Activated CD4-positive, alpha-beta T cell treated with anti-CD3 and anti-CD28 coated beads, Interleukin-2, amount 10 ng/mL, durations not matched to agents 24 days and 14 days (primary cell): Measurements from ENCODE around the gene KRTAP10-9. TPM values are rescaled to one million over a fixed set of nuclear protein-coding genes. Genes with fewer than 3 reads are reported as not detected.
"Not testable (repeated sequence)": the region's sequence is repeated elsewhere in the genome, so short reads cannot be mapped to it uniquely, and the experiment has no call there.

ENCODE experiments used
- DNase-seq: peaks from one replicate; pipeline ENCODE4 v3.0.0; 2022
- H3K27ac Mint-ChIP-seq: one replicate; pipeline ENCODE4 v1.8.0; 2022; ENCODE audit warnings: mild to moderate bottlenecking, mixed read lengths
- H3K27me3 Mint-ChIP-seq: one replicate; pipeline ENCODE4 v1.8.0; 2022; ENCODE audit warnings: mixed read lengths
- H3K36me3 Mint-ChIP-seq: one replicate; pipeline ENCODE4 v1.8.0; 2022; ENCODE audit warnings: low read depth, mild to moderate bottlenecking, mixed read lengths
- H3K4me1 Mint-ChIP-seq: one replicate; pipeline ENCODE4 v1.8.0; 2021; ENCODE audit warnings: mixed read lengths
- H3K4me3 Mint-ChIP-seq: one replicate; pipeline ENCODE4 v1.8.0; 2022; ENCODE audit warnings: mild to moderate bottlenecking, moderate library complexity, mixed read lengths
- H3K9me3 Mint-ChIP-seq: one replicate; pipeline ENCODE4 v1.8.0; 2021; ENCODE audit warnings: mixed read lengths
- intact Hi-C: fragments of 100-400 bp; cut with micrococcal nuclease; formaldehyde crosslinking; loops from one replicate; pipeline ENCODE4 v1.15.1; 2023
- total RNA-seq: library from RNA; stranded (reverse); gene quantifications from 2 replicates; pipeline ENCODE4 v1.2.3, GENCODE V29; 2022

KRTAP10-9 gene
- total RNA-seq, 1 donor from 2014 or later = not detected

DNA sequence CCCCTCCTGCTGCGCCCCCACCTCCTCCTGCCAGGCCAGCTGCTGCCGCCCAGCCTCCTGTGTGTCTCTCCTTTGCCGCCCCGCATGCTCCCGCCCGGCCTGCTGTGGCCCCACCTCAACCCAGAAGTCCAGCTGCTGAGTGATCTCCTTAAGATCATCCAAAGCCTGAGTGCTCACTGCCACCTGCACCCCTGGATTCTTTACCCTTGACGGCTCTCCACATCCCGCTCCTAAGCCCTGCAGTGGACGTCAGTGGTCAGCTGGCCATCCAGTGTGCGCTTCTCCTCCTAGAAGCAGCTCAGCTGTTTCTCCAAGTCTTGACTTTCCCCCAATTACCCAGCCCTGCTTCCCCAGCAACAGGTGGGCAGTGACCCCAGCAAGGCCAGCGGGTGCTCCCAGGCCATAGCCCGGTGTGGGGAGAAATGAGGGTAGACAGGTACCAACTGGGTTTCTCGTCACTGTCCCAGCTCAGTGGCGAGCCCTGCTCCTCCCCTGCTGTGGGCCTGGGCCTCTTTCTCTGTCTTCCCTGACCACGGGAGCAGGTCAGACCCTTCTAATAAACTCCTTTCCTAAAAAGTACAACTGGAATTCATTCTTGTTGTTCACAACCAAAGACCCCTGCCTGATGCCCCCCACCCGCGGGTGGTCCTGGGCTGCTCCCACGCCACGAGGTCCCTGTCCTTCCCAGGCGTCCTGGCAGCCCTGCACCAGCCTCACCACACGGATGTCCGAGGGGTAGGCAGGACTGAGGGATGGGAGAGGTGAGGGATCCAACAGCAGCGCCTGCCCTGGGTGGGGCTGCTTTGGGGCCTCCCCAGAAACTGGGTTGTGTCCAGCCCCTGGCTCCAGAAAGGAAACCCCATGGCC lies 25.1 kb upstream of the KRTAP10-9 start:
- H3K27ac Mint-ChIP-seq = peak overlapping the region; percentile 20

DNA sequence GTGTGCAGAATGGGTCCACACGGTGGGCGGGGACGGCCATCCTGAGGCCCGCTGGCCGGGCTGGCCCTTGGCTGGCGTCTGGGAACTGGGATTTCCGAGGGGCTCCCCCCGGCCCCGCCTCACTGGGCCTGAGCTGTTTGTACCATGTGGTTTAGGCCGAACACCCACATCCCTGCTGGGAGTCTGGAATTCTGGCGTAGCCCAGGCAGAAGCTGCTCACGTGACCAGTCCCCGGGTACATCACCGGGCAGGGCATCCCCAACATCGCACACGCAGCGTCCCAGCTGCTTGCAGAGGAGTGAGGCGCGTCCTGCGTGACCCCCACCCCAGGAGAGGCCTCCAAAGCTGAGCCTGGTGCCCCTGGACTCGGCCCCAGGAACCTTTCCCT lies 24.4 kb upstream of the KRTAP10-9 start:
- no peak for DNase-seq
- peaks cover 4% of the 10 kb centered on the region for H3K9me3 Mint-ChIP-seq
- intact Hi-C loops = no loop called here
- no peaks in the 10 kb centered on the region for H3K4me1 Mint-ChIP-seq
- no peak overlapping the region for H3K27ac Mint-ChIP-seq
- H3K36me3 Mint-ChIP-seq = no peaks in the 10 kb centered on the region
- H3K4me3 Mint-ChIP-seq = no peak overlapping the region
- H3K27me3 Mint-ChIP-seq = peaks cover 25% of the 10 kb centered on the region

More for the DNA sequence above, 25.1 kb upstream of the KRTAP10-9 start:
- no peak overlapping the region for H3K4me3 Mint-ChIP-seq
- H3K4me1 Mint-ChIP-seq = no peaks in the 10 kb centered on the region
- peaks cover 25% of the 10 kb centered on the region for H3K27me3 Mint-ChIP-seq
- intact Hi-C loops = no loop called here
- H3K36me3 Mint-ChIP-seq = no peaks in the 10 kb centered on the region
- H3K9me3 Mint-ChIP-seq = peaks cover 4% of the 10 kb centered on the region
- DNase-seq = no peak

DNA sequence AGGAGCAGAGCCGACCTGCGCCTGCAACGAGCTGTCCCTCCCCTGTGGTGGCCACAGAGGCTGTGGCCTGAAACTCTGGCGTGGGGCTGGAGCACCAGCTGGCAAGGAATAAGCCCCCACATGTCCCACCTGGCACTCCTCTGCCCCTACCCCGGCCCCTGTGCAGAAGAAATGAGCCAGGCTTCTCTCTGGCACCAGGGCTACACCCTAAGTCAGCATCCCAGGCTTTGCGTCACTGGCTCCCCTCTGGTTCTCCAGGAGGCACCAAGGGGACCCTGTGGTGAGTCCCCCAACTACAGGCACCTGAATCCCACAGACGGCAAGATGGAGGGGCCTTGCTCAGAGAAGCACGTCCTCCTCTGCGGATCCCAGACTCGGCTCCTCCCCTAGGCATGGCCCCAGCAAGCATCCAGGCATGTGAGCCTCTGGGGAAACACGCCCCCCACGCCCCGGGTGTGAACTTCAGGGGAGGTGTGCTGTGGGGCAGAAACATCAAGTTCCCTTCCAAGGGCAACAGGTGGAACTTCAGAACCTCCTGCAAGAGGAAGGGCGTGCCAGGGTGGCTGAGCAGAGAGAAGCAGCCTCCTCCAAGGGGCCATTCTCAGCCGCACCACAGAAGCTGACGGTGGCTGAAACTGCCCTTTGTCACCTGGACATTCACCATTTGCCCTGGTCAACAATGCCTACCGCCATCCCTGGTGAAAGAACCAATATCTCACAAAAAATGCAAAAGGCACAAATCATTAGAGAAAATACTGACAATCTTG lies 23.6 kb upstream of the KRTAP10-9 start:
- peaks cover 25% of the 10 kb centered on the region for H3K27me3 Mint-ChIP-seq
- H3K9me3 Mint-ChIP-seq = peaks cover 4% of the 10 kb centered on the region
- DNase-seq = no peak
- no peaks in the 10 kb centered on the region for H3K36me3 Mint-ChIP-seq
- H3K4me3 Mint-ChIP-seq = no peak overlapping the region
- H3K4me1 Mint-ChIP-seq = no peaks in the 10 kb centered on the region
- intact Hi-C loops = no loop called here
- no peak overlapping the region for H3K27ac Mint-ChIP-seq

DNA sequence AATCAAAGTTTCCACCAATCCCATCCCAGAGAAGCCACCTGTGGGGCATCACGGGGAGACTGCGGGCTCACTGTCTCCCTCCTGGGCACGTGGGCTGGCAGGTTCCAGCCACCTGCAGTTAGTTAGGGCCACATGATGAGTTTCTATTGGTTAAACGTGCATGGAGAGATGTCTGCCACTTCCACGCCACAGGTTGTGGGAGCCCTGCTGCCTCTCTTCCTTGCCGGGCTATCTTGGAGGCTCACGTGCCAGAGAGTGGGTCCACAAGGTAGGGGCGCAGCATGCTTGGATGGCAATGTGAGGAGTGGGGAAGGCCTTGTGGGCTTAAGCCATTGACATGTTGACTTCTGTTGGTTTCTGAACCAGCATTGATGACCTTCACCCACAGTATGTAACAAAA lies 23.0 kb upstream of the KRTAP10-9 start:
- no peak overlapping the region for H3K4me3 Mint-ChIP-seq
- no peak overlapping the region for H3K27ac Mint-ChIP-seq
- DNase-seq = no peak
- intact Hi-C loops = no loop called here
- peaks cover 6% of the 10 kb centered on the region for H3K9me3 Mint-ChIP-seq
- H3K27me3 Mint-ChIP-seq = peaks cover 26% of the 10 kb centered on the region
- H3K36me3 Mint-ChIP-seq = no peaks in the 10 kb centered on the region
- no peaks in the 10 kb centered on the region for H3K4me1 Mint-ChIP-seq

DNA sequence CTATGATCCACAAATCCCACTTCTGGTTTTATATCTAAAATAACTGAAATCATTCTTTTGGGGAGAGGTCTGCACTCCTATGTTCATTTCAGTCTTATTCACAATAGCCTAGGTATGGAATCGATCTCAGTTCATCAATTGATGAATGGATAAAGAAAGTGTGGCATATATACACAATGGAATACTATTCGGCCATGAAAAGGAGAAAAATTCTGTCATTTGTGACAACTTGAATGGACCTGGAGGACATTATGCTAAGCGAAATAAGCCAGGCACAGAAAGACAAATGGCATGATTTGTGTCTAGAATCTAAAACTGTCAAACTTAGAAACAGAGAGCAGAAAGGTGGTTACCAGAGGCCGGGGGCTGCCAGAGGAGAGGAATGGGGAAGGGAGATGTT lies 20.4 kb upstream of the KRTAP10-9 start:
- Mint-ChIP-seq H3K4me3 (no peak overlapping the region), H3K27me3 (peaks cover 26% of the 10 kb centered on the region), H3K27ac (no peak overlapping the region), H3K9me3 (peaks cover 28% of the 10 kb centered on the region), H3K4me1 (no peaks in the 10 kb centered on the region), H3K36me3 (no peaks in the 10 kb centered on the region)
- intact Hi-C loops = no loop called here
- no peak for DNase-seq

DNA sequence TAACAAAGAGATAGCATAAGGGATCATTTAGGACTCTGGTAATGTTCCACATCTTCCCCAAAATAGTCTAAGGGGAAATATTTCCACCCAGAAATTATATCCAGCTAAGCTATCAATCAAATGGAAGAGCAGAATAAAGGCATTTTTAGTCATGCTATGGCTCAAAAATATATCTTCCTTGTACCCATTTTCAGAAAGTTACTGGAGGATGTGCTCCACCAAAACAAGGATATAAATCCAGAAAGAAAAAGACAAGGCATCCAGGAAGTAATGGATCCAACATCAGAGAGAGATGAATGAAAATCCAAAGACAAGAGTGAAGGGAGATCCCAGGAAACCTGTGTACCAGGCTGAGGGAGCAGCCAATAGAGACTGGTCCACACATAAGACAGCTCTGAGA lies 17.7 kb upstream of the KRTAP10-9 start:
- Mint-ChIP-seq H3K36me3 (peaks cover 2% of the 10 kb centered on the region), H3K27ac (no peak overlapping the region), H3K4me3 (no peak overlapping the region), H3K4me1 (no peaks in the 10 kb centered on the region), H3K9me3 (peaks cover 29% of the 10 kb centered on the region), H3K27me3 (peaks cover 22% of the 10 kb centered on the region)
- intact Hi-C loops = no loop called here
- DNase-seq = no peak

DNA sequence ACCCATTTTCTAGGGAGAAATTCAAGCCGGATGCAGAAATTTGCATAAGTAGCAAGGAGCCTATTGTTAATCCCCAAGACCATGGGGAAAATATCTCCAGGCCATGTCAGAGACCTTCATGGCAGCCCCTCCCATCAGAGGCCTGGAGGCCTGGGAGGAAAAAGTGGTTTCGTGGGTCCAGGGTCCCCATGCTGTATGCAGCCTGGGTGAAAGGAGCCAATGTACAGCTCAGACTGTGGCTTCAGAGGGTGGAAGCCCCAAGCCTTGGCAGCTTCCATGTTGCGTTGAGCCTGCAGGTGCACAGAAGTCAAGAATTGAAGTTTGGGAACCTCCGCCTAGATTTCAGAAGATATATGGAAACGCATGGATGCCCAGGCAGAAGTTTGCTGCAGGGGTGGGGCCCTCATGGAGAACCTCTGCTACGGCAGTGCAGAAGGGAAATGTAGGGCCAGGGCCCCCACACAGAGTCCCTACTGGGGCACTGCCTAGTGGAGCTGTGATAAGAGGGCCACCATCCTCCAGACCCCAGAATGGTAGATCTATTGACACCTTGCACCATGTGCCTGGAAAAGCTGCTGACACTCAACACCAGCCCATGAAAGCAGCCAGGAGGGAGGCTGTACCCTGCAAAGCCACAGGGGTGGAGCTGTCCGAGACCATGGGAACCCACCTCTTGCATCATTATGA lies 16.6 kb upstream of the KRTAP10-9 start:
- intact Hi-C loops, H3K4me3 Mint-ChIP-seq, H3K27ac Mint-ChIP-seq, DNase-seq, H3K4me1 Mint-ChIP-seq, H3K36me3 Mint-ChIP-seq: not testable (repeated sequence)
- peaks cover 13% of the 10 kb centered on the region for H3K27me3 Mint-ChIP-seq
- H3K9me3 Mint-ChIP-seq = peaks cover 29% of the 10 kb centered on the region

DNA sequence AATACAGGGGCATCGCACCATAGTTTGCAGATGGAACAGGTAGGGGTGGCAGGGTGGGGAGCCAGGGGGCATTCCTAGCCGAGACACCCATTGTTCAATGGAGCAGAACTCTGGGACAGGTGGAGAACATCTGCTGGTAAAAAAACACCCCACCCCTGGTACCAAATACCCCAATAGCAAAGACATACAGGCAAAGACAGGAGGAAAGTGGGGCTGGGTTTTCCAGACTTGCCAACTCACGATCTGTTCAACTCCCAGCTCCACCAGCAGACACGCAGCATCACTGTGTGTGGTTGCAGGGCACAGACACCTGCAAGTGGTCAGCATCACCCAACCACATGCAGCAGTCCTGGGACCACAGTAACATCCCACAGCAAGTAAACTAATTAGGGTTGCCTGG lies 15.3 kb upstream of the KRTAP10-9 start:
- H3K27ac Mint-ChIP-seq = no peak overlapping the region
- peaks cover 5% of the 10 kb centered on the region for H3K27me3 Mint-ChIP-seq
- peaks cover 25% of the 10 kb centered on the region for H3K9me3 Mint-ChIP-seq
- no peak overlapping the region for H3K4me3 Mint-ChIP-seq
- intact Hi-C loops = no loop called here
- no peaks in the 10 kb centered on the region for H3K4me1 Mint-ChIP-seq
- peaks cover 2% of the 10 kb centered on the region for H3K36me3 Mint-ChIP-seq
- no peak for DNase-seq

DNA sequence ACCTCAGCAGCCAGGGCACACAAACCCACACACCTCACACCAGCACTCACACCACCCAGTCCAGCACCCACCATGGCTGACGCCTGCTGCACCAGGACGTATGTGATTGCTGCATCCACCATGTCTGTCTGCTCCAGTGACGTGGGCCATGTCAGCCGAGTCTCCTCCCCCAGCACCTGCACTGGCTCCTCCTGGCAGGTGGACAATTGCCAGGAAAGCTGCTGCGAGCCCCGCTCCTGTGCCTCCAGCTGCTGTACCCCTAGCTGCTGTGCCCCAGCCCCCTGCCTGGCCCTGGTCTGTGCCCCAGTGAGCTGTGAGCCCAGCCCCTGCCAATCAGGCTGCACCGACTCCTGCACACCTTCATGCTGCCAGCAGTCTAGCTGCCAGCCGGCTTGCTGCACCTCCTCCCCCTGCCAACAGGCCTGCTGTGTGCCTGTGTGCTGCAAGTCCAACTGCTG lies 14.8 kb upstream of the KRTAP10-9 start, which contains the start of gene KRTAP10-8:
Gene KRTAP10-8, plus strand, starts transcription at position 51 of the 458 bp plus-strand sequence. Its CDS starts 22 bp downstream, at position 73.
- intact Hi-C loops = no loop called here
- H3K9me3 Mint-ChIP-seq = peaks cover 25% of the 10 kb centered on the region
- H3K27ac Mint-ChIP-seq = no peak within 1 kb of the TSS
- peaks cover 2% of the 10 kb centered on the region for H3K36me3 Mint-ChIP-seq
- H3K27me3 Mint-ChIP-seq = peaks cover 4% of the 10 kb centered on the region
- H3K4me3 Mint-ChIP-seq = no peak within 1 kb of the TSS
- DNase-seq = no peak
- H3K4me1 Mint-ChIP-seq = no peaks in the 10 kb centered on the region

DNA sequence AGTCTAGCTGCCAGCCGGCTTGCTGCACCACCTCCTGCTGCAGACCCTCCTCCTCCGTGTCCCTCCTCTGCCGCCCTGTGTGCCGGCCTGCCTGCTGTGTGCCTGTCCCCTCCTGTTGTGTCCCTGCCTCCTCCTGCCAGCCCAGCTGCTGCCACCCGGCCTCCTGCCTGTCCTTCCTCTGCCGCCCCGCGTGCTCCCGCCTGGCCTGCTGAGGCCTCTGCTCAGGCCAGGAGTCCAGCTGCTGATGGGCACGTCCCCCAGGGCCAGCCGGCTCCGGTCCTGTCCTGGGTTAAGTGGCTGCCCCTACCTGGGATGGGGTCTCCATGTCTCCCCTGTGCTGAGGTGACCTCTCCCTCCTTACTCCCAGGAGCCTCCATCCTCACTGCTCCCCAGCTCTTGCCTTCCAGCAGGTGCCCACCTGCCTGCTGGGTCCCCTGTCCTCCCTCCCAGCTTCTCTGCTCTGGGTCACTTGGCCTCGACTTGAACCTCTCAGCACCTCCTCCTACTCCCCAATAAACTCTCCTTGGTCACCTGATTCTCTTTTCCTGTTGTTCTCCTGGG lies 14.1 kb upstream of the KRTAP10-9 start:
- DNase-seq = no peak
- peaks cover 25% of the 10 kb centered on the region for H3K9me3 Mint-ChIP-seq
- H3K27ac Mint-ChIP-seq = no peak overlapping the region
- intact Hi-C loops = no loop called here
- no peak overlapping the region for H3K4me3 Mint-ChIP-seq
- no peaks in the 10 kb centered on the region for H3K4me1 Mint-ChIP-seq
- peaks cover 2% of the 10 kb centered on the region for H3K36me3 Mint-ChIP-seq
- H3K27me3 Mint-ChIP-seq = peaks cover 2% of the 10 kb centered on the region

DNA sequence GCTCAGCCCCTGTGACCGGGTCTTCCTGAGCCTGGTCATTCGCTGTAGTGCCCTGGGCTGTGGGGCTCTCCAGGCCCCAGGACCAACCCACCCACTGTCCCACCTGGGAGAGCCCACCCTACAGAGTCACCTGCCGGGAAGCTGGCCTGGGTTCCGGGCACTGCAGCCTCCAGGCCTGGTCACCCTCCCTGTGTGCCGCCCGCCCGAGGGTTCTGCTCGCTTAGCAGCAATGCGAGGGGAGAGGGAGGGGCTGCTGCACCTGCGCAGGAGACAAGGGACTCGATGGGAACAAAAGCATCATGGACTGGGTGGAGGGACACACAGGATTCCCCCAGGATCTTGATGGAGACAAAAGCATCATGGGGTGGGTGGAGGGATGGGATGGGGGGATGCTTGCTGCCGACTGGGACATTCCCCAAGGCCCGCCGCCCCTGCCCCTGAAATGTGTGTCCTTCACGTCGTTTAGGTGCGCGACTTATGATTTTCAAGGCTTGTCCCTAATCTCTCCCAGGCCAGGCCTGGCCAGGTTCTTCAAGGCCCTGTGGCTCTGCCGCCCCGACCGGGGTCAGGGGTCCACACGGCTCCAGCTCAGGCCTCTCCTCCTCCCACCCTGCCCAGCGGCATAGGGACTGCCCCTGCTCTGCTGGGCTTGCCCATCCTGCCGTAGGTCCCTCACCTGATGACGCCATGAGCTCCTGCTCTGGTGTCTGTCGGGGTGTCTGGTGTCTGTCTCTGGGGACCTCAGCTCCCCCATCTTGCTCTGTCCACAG lies 13.3 kb upstream of the KRTAP10-9 start:
- no peak overlapping the region for H3K4me3 Mint-ChIP-seq
- peaks cover 26% of the 10 kb centered on the region for H3K9me3 Mint-ChIP-seq
- no peak for DNase-seq
- peaks cover 4% of the 10 kb centered on the region for H3K36me3 Mint-ChIP-seq
- no peak overlapping the region for H3K27ac Mint-ChIP-seq
- intact Hi-C loops = no loop called here
- peaks cover 5% of the 10 kb centered on the region for H3K4me1 Mint-ChIP-seq
- H3K27me3 Mint-ChIP-seq = no peaks in the 10 kb centered on the region

DNA sequence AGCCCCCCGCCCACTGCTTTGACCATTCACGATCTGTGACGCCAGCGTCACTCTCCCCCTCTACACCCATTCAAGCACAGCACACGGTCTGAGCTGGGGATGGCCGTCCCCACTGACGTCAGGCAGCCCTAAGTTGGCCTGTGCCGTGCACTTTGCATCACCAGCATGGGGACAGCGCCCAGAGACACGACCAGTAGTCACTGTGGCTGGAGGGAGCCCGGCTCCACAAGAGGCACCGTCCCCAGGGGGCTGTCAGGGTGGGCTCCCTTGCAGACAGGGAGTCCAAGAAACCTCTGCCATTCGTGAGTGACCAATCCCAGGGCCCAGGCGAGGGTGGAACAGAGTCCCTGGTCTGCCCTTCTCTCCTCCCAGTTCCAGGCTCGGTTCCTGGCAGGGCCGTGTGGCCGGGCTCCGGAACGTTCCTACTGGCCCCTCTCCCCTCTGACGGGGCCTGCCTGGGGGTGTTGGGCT lies 12.7 kb upstream of the KRTAP10-9 start:
- DNase-seq = no peak
- Mint-ChIP-seq H3K36me3 (peaks cover 8% of the 10 kb centered on the region), H3K9me3 (peaks cover 27% of the 10 kb centered on the region), H3K4me3 (no peak overlapping the region), H3K4me1 (peaks cover 12% of the 10 kb centered on the region), H3K27ac (no peak overlapping the region), H3K27me3 (no peaks in the 10 kb centered on the region)
- intact Hi-C loops = no loop called here

DNA sequence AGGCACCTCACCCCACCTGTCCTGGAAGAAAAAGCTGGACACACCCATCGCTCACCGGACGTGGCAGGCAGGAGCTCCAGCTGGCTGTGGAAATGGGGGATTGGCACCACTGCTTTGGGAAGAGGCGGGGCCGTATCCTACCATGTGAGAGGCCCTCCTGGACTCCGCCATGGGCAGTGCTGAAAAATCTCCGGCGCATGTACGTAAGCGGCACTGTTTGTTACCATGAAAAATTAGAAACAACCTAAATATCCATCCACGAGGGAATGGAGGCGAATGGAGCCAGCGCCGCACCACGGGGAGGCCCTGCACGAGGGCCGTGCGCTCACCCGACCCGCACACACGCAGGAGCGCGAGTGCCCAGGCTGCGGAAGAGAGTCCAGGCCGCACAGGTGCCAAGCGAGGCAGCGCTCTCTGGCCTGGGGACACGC lies 11.9 kb upstream of the KRTAP10-9 start:
- peaks cover 26% of the 10 kb centered on the region for H3K9me3 Mint-ChIP-seq
- DNase-seq = no peak
- peaks cover 17% of the 10 kb centered on the region for H3K4me1 Mint-ChIP-seq
- no peak overlapping the region for H3K27ac Mint-ChIP-seq
- H3K4me3 Mint-ChIP-seq = no peak overlapping the region
- H3K36me3 Mint-ChIP-seq = peaks cover 15% of the 10 kb centered on the region
- H3K27me3 Mint-ChIP-seq = no peaks in the 10 kb centered on the region
- intact Hi-C loops = no loop called here
